ENCODE data around the gene RTN4R.

- no peak for TF ChIP-seq CTCF (IDR thresholded peaks at IDR 0.05)
- TF ChIP-seq POLR2A (IDR thresholded peaks at IDR 0.05), result no peak
Observed at GRCh38 chr22:20192972-20193760, 75.0 kb downstream of the RTN4R start.
